Fibroblast of gingiva (primary cell): ENCODE data around the gene ABAT.
"Not testable (repeated sequence)": the region's sequence is repeated elsewhere in the genome, so short reads cannot be mapped to it uniquely, and the experiment has no call there.

Experiments
- DNase-seq: peaks from one replicate; pipeline ENCODE4 v3.0.0-alpha.2; 2011; ENCODE audit warnings: low read depth

ABAT gene

DNA sequence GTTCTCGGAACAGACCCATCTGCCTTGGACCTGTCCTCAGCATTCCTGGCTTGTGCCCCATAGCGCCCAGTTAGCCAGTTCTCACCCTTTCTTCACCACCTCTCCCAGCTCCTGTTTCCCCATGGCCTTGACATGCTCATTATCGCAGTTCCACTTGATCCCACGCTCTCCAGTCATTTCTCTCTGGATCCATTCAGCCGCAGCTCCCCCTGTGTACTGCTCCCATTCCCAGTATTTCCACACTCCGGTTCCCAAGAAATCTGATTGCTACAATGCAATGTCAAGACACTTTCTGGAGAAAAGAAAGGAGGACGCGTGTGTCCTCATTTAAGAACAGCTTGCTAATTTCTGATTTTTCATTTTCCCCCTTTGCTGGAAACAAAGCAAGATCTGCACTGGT is 67.7 kb downstream of the ABAT start:
- DNase-seq, result no peak

DNA sequence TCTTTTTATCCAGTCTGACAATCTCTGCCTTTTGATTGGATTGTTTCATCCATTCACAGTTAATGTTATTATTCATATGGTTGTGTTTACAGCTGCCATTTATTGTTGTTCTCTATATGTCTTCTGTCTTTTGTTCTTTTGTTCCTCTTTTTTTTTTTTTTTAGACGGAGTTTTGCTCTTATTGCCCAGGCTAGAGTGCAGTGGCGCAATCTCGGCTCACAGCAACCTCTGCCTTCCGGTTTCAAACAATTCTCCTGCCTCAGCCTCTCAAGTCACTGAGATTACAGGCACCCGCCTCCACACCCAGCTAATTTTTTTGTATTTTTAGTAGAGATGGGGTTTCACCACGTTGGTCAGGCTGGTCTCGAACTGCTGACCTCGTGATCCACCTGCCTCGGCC is 74.5 kb downstream of the ABAT start:
- DNase-seq, result not testable (repeated sequence)

DNA sequence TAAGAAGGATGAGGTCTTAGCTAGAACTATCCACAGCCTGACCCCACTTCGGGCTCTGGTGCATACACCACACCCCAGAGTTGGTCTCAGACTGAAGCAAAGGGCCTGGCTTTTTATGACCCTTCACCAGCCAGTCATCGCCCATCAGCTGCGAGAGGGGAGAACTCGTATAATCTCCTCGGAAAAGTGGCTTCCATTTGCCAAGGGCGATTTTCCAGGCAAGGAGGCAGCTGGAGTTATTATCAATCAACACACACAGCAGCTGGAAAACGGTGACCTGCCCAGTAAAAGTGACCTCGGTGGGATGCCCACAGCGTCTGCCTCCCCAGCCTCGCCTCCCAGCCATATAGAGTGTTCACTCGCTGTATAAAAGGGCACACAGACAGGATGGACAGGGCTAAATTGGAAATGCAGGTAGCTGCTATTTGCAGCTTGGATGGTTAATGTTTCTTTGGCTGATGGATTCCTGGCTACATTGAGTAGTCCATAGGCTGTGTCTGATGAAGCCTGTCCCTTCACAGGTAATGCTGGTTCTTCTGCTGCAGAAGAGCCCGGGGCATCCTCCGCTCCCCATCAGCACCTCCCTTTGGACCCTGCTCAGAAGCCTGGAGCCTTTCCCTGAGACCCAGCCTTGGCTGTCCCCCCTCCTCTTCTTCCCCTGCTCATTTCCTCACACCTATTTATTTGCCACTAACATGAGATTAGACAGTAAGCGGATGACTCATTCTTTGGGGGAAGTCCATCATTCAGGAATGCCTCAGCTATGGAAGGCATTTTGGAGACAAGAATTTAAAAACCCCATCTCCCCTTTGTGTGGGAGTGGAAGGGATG is 77.3 kb downstream of the ABAT start:
- peak; percentile 23 for DNase-seq

DNA sequence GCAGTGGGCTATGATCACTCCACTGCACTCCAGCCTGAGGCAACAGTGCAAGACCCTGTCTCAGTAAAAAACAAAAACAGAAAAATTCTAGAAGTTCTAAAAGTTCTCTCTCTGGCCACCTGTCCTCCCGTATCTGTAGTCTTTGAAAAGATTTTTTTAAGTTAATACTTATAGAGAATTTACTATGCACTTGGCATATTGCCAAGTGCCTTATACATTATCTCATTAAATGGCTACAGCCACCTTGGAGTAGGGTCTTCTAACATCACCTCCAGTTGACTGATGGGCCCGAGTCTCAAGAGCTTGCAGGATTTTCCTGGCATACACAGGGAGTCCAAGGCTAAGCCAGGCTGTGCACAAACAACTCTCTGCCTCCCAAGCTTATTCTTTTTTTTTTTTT is 78.3 kb downstream of the ABAT start:
- no peak for DNase-seq

DNA sequence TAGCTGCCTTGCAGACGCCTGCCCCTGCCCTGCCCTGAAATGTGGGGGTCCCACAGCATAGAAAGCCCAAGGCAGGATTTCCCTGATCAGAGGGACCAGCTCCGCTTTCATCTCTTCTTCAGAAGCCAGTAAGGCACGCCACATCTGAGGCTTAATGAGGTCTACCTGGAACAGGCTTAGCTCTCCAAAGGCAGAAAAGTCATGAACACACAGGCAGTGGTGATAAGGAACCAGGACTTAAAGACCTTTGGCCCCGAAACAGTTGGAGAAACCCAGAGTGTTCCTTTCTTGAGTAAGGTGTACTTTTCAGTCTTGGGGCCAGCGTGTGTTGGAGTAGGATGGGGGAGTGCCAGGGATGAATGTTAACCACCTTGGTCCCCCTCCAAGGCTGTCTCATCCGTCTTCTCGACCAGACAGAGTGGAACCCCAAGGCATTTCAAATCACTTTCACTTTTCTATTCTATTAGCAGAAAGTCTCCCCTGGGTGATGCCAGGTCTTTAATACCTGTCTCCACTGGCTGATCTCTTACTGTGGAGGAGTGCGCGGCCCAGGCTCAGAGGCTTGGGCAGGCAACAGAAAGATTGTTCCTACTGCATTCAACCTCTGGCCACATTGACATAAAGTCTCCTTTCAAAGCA is 79.1 kb downstream of the ABAT start:
- no peak for DNase-seq

DNA sequence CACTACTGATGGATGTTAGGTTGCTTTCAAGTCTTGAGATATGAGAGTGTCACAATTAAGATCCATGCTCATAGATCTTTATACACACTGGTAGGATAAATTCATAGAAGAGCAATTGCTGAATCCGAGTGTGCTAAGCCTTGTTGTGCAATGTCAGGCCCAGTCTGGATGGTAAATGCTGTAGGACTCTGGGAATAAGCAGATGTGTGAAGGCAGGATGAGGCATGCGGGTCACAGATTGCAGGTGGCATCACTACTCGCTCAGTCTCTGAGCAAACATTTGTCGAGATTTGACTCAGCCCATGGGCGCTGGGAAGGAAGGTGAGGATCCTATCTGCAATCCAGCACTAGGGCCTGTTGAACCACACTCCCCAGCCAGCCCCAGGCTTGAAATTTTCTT is 82.3 kb downstream of the ABAT start:
- DNase-seq, result no peak

DNA sequence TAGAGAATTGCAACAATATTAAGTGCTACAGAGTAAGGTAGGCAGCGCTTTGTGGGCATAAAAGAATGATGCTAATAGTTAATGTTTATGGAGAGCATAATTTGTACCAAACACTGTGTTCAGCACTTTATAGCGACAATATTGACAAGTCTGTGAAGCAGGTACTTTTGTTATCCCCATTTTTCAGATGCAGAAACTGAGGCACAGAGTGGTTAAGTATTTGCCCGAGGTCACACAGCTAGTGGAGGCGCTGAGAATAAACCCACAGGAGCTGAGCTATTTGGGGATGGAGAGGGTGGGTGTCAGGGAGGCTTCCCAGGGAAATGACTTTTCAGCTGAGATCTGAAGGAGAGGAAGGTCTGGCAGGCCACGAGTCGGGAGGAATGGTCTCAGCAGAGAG is 83.6 kb downstream of the ABAT start:
- no peak for DNase-seq

DNA sequence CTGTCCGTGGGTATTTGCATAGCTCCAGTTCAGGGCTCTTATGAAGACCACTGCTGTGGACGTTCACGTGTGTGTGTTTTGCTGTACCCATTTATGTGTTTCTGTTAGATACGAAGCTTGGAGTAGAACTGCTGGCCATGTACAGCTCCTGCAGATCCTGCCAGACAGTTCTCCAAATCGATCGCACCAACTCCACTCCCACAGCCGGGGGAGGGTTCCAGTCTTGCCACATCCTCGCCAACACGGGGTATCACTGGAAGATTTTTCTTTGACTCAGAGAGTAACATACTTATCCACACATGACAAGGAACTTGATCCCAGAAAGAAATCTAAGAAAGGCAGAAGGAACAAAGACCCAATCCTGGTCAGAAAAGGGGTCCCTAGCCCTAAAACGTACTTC is 85.6 kb downstream of the ABAT start:
- DNase-seq, result no peak

DNA sequence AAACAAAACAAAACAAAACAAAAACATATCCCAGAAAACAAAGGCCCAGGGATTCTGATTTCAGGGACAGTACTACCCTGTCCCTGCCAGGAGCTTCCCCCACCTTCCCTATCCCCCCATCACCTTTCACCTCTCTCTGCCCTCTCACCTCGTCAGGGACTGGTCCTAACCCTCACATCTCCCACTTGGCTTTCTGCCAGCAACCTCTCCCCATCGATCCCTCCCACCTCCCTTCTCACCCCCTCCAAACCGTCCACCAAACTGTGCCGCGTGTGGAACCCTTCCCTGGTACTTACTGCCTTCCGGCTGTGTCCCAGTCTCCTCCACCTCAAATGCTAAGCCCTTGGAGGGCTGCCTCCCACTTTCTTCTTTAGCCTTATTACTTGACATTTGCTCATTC is 86.7 kb downstream of the ABAT start:
- no peak for DNase-seq

DNA sequence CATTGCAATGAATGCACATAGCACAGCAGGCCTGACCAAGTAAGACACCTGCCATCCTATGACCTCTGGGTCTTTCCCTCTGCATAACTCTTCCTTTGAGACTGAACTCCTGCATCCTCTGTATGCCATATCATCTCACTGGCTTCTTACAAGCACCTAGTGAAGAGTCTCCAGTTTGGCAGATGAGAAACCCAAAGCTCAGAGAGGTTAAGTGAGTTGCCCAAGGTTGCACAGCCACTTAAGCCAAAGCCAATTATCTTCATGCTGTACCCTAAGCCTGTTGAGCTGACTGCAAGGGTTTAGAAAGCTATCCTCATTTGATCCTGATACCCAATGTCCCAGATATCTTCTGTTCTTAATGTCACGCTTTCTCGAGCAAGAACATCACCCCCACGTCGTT is 87.8 kb downstream of the ABAT start:
- no peak for DNase-seq

DNA sequence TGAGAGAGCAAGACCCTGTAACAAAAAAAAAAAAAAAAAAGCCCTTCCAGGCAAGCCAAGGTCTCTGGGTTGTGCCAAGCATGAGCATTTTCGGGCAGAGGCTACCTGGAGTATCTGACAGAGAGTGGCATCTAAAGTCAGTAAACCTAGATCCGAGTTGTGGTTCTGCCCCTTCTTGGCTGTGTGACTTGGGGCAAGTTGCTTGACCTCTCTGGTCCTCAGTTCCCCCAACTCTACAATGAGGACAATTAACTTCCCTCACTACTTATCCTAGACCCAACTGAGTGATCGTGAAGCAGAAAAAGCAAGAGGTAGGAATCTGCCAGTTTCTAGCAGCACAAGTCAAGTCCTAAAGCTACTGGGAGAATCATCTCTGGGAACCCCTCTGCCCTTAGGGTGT is 88.7 kb downstream of the ABAT start:
- DNase-seq, result no peak

DNA sequence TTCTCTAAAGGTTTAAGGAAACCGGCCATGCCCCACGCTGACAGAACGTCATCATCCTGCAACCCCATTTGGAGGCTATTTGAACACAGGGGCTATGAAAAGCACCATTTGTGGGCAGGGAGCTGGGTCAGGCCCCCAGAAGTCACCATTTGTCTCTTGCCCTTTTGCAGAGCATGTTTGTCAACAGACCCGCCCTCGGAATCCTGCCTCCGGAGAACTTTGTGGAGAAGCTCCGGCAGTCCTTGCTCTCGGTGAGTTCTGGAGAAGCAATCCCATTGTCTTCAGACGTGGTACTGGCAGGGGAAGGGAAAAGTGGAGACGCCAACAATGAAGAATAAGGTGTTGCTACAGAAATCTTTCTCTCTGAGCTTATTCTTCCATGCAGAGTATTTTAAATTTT is 89.5 kb downstream of the ABAT start:
- DNase-seq, result no peak

DNA sequence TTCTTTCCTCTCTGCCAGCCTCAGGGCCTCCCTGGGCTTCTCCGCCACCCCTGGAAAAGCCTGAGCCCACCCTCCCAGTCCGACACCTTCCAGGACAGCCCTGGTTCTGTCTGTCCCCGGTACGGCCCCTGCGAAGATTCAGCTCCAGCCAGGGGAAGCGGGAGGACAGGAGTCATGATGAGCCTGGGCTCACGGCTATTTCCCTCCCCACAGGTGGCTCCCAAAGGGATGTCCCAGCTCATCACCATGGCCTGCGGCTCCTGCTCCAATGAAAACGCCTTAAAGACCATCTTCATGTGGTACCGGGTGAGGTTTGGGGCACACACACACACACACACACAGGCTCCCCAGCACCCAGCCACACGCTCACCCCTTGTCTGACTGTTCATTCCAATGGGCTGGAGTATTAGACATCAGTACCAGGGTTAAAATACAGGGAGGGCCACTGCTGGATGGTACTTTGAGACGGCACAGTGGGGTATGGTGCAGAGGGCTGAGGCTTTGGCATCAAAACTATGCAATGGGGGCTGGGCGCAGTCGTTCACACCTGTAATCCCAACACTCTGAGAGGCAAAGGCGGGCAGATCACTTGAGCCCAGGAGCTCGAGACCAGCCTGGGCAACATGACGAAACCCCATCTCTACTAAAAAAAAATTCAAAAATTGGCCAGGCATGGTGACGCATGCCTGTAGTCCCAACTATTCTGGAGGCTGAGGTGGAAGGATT is 90.3 kb downstream of the ABAT start:
- DNase-seq, result no peak

DNA sequence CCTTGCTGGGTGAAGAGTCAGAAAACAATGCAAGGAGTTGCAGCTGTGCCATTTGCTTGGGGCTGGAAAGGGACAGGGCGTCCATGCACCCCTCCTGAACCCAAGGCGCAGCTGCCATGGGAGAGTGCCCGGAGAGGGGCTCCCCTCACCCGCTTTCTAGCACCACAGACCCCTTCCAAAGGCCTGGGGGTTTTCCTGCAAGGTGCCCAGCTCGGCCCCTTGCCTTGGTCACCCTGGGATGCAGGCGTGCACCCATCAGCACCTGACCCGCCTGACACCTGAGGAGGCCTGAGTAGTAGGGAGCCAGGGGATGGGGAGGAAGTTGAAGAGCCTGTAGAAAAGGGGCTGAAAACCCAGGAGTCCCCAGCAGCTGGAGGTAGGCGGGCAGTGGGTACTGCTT is 92.8 kb downstream of the ABAT start:
- DNase-seq, result no peak

DNA sequence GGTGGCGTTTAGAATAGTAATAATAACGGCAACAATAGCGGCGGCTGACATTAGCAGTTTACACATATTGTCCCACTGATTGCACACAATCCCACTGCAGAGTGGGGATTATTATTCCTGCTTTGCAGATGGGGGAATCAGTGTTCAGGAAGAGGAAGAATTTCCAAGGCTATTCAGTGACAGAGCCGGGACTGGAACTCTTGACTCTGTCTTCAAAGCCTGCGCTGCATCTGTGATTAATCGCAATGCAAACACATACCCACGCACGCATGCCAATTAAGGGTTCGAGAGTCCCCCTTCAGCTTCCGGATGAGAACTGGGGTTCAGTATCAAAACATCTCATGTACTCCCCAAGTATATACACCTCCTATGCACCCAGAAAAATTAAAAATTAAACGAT is 93.9 kb downstream of the ABAT start:
- DNase-seq, result no peak

DNA sequence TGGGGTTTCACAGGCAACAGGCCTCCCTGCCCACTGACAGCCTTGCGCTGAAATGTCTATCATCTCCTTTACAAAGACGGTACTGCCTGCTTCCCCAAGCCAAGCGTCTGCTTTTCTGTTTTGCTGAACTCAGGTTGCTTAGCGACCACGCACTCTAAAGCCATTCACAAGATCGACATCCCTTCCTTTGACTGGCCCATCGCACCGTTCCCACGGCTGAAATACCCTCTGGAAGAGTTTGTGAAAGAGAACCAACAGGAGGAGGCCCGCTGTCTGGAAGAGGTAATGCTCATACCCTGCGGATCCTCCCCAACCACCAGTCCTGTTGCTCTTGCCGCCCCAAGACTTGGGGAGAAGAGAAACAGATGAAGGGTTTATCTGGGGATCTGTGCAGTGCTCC is 94.3 kb downstream of the ABAT start:
- no peak for DNase-seq

DNA sequence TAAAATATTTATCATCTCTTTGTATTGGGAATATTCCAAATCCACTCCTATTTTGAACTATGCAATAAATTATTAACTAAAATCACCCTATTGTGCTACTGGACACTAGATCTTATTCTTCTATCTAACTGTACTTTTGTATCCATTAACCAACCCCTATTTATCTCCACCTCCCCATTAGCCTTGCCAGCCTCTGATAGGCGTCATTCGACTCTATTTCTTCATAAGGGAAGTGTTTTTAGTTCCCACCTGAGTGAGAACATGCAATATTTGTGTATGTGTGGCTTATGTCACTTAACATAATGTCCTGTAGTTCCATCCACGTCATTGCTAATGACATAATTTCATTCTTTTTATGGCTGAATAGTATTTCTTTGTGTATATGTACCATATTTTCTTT is 99.1 kb downstream of the ABAT start:
- no peak for DNase-seq

DNA sequence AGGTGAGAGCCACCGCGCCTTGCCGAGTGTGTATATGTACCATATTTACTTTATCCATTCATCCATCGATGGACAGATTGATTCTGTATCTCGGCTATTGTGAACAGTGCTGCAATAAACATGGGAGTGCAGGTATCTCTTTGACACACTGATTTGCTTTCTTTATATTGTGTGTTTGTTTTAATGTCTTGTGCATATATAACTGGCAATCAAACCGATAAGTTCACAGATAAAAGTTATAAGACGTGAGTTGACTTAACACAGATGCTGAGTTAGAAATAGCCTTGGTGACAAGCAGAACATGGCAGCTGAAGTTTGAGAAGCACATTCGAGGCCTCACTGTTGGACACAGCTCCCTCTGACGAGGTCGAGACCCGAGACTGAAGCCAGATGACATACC is 99.8 kb downstream of the ABAT start:
- no peak for DNase-seq

DNA sequence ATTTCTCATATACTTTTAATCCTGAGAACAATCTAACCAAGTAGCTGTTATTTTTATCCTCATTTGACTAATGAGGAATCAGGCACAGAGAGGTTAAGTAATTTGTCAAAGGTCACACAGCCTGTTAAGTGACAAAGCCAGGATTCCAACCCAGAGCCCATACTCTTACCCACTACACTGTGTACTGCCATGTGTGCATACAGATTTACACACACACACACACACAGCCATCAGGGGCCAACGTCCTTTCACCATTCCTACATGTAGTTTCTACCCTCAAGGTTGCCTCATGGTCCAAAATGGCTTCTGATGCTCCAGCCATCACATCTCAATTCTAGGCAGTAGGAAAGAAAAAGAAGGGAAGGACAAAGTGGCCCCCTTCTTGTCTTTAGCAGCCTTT is 100.9 kb downstream of the ABAT start:
- no peak for DNase-seq

DNA sequence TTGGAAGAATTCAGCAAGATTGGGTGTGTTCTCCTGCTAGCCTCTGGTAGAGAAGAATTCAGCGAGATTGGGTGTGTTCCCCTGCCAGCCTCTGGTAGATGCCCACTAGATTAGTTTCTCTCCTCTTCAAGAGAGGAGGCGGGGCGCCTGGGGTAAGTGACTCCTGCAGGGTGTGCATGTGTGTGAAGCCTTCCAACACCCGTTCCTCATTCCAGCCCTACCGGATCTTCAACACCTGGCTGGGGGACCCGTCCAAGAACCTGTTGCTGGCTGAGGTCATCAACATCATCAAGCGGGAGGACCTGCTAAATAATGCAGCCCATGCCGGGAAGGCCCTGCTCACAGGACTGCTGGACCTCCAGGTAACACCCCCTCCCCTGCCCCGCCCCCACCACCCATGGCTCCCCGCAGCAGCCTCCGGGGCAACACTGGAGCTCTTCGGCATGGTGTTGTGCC is 101.7 kb downstream of the ABAT start:
- DNase-seq, result no peak

DNA sequence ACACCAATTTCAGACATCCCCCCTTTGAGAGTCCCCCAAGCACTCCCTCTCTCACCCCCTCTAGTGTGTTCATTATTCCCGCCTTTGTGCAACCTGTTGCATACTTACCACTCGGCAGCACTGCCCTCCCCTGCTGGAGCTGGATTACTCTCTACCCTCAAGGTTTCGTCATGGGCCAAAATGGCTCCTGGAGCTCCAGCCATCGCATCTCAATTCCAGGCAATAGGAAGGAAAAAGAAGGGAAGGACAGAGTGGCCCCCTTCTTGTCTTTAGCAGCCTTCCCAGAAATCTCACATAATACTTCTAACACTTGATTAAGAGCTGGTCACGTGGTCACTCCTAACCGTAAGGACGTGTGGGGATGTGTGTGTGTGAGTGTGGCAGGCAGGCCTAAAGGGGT is 102.8 kb downstream of the ABAT start:
- DNase-seq, result no peak

DNA sequence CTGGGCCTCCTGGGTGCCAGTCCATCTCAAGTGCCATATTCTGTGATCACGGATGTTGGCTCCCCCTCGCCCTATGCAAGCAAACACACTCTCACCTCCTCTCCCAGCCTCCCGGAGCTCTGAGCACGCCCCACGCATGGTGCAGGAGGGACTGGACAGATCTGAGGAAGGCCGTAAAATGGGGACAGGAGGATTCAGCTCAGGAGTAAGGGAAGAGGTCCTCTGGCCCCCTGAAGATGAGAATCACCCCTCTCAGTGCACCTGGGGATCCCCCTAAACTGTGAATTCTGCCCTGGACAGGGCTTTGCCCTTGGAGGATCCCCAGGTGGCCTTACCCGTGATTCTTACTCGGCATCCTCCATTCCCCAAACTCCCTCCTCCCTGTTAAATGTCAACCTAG is 107.4 kb downstream of the ABAT start:
- DNase-seq, result no peak

DNA sequence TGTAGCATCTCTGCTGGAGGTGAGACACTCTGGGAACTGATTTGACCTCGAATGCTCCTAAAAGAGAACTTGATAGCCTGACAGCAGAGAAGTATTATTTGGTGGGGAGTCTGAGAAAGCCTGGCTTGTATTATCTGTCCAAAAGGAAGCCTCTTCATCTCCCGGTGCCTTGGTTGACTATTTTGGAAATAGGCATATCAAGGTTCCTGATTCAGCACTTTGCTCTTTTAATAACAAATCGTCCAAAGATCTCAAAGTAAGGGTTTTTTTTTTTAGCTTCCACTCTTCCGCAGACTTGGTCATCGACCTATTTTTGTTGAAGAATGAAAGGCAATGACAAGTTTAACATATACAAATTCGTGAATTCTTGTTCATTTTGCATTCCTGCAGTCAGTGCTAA is 108.3 kb downstream of the ABAT start:
- DNase-seq, result no peak
